ENCODE measurements around the gene ARFGAP3.

Gene ARFGAP3

DNA sequence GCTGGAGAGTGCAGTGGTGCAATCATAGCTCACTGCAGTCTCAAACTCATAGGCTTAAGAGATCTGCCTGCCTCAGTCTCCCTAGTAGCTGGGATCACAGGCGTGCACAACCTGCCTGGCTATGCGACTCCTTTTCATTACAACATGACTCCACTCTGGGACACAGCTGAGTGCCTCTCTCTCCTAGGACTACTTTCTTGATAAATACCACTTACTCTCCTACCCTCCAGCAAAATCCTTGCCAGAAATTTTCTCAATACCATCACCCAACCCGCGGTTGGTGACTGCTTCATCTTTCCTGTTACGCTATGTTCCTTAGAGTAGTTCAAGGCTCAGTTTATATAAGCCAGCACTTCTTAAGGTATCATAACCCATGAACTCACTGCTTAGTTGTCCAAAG lies 26.9 kb downstream of the ARFGAP3 start:
- no peak overlapping the region for H3K4me3 ChIP-seq (ENCODE audit: low read depth in 1 of 2, low read length in 2 of 2)
- H3K79me2 ChIP-seq (ENCODE audit: insufficient read depth, low read length) = no peaks in the 10 kb centered on the region
- ATAC-seq (ENCODE audit: insufficient read depth, low read depth) = no peak
- no peaks in the 10 kb centered on the region for H4K20me1 ChIP-seq (ENCODE audit: insufficient read depth, low read length)
- H3K27ac ChIP-seq (ENCODE audit: low read length) = no peak overlapping the region
- no peaks in the 10 kb centered on the region for H3K4me1 ChIP-seq (ENCODE audit: insufficient read depth, low read length)
- no peak for DNase-seq
- no peak overlapping the region for H3K9ac ChIP-seq (ENCODE audit: low read depth, low read length)
- H3K27me3 ChIP-seq (ENCODE audit: insufficient read depth, low read length, poor library complexity) = no peaks in the 10 kb centered on the region
- H2AFZ ChIP-seq (ENCODE audit: low read depth, low read length) = no peak overlapping the region
- no peak for TF ChIP-seq EZH2 (IDR thresholded peaks at IDR 0.05; ENCODE audit: borderline replicate concordance, low read depth, low read length, severe bottlenecking)
- H3K36me3 ChIP-seq (ENCODE audit: insufficient read depth, low read length) = peaks cover 84% of the 10 kb centered on the region
- H3K9me3 ChIP-seq (ENCODE audit: insufficient read depth, low read length, severe bottlenecking) = no peaks in the 10 kb centered on the region
- no peak overlapping the region for H3K4me2 ChIP-seq (ENCODE audit: insufficient read depth, low read length)

DNA sequence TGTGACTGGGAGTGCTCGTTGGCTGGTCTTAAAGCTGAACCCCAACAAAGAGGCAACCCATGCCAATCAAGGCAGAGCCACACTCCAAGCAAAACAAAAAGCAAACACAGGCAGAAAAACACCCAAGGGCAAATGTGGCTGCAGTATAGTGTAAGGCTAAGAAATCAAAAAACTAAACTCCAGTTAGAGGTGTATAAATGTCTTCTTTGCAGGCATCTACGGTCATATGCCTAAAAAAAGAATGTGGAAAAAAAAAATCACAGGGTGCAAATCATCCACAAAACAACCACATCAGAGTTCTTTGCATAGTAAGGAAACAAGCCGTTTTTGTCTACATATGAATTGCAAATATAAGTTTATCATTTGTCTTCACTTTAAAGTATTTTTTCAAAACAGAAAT lies 27.8 kb downstream of the ARFGAP3 start:
- no peak for DNase-seq
- Histone ChIP-seq H3K79me2 (ENCODE audit: insufficient read depth, low read length) (no peaks in the 10 kb centered on the region), H2AFZ (ENCODE audit: low read depth, low read length) (no peak overlapping the region), H3K9ac (ENCODE audit: low read depth, low read length) (no peak overlapping the region), H3K36me3 (ENCODE audit: insufficient read depth, low read length) (peaks cover 83% of the 10 kb centered on the region), H3K4me1 (ENCODE audit: insufficient read depth, low read length) (no peaks in the 10 kb centered on the region), H3K4me3 (ENCODE audit: low read depth in 1 of 2, low read length in 2 of 2) (no peak overlapping the region), H3K9me3 (ENCODE audit: insufficient read depth, low read length, severe bottlenecking) (no peaks in the 10 kb centered on the region), H4K20me1 (ENCODE audit: insufficient read depth, low read length) (no peaks in the 10 kb centered on the region), H3K27ac (ENCODE audit: low read length) (no peak overlapping the region), H3K4me2 (ENCODE audit: insufficient read depth, low read length) (no peak overlapping the region), H3K27me3 (ENCODE audit: insufficient read depth, low read length, poor library complexity) (no peaks in the 10 kb centered on the region)
- ATAC-seq (ENCODE audit: insufficient read depth, low read depth) = no peak
- no peak for TF ChIP-seq EZH2 (IDR thresholded peaks at IDR 0.05; ENCODE audit: borderline replicate concordance, low read depth, low read length, severe bottlenecking)
- TF ChIP-seq, protein P1, sequence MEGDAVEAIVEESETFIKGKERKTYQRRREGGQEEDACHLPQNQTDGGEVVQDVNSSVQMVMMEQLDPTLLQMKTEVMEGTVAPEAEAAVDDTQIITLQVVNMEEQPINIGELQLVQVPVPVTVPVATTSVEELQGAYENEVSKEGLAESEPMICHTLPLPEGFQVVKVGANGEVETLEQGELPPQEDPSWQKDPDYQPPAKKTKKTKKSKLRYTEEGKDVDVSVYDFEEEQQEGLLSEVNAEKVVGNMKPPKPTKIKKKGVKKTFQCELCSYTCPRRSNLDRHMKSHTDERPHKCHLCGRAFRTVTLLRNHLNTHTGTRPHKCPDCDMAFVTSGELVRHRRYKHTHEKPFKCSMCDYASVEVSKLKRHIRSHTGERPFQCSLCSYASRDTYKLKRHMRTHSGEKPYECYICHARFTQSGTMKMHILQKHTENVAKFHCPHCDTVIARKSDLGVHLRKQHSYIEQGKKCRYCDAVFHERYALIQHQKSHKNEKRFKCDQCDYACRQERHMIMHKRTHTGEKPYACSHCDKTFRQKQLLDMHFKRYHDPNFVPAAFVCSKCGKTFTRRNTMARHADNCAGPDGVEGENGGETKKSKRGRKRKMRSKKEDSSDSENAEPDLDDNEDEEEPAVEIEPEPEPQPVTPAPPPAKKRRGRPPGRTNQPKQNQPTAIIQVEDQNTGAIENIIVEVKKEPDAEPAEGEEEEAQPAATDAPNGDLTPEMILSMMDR (IDR thresholded peaks at IDR 0.05; ENCODE audit: borderline replicate concordance, extremely low read depth, low read length, poor library complexity, severe bottlenecking) = no peak

DNA sequence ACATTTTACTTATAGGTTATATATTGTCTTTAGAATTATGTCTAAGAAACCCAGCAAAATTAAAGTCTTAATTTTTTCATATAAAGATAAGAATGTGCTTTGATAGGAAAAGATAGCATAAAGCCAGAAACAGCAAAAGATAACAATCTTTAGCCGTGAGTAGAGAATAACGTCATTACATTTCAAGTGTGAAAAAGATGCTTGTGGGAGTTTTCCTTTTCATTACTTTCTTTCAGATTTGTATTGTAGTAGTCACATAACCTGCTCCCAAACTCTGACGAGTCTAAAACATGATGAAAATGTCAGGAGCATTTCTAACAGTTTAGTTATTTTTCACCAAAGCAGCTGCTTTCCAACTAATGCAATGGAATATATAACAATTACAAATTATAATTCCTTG lies 31.3 kb downstream of the ARFGAP3 start:
- TF ChIP-seq, protein P1 (IDR thresholded peaks at IDR 0.05; ENCODE audit: borderline replicate concordance, extremely low read depth, low read length, poor library complexity, severe bottlenecking) = no peak
- TF ChIP-seq EZH2 (IDR thresholded peaks at IDR 0.05; ENCODE audit: borderline replicate concordance, low read depth, low read length, severe bottlenecking) = no peak
- H3K36me3 ChIP-seq (ENCODE audit: insufficient read depth, low read length) = peaks cover 78% of the 10 kb centered on the region
- H3K9me3 ChIP-seq (ENCODE audit: insufficient read depth, low read length, severe bottlenecking) = no peaks in the 10 kb centered on the region
- no peak overlapping the region for H3K27ac ChIP-seq (ENCODE audit: low read length)
- H3K4me2 ChIP-seq (ENCODE audit: insufficient read depth, low read length) = no peak overlapping the region
- H2AFZ ChIP-seq (ENCODE audit: low read depth, low read length) = no peak overlapping the region
- DNase-seq = no peak
- no peak for ATAC-seq (ENCODE audit: insufficient read depth, low read depth)
- no peaks in the 10 kb centered on the region for H4K20me1 ChIP-seq (ENCODE audit: insufficient read depth, low read length)
- H3K4me1 ChIP-seq (ENCODE audit: insufficient read depth, low read length) = no peaks in the 10 kb centered on the region
- no peak overlapping the region for H3K4me3 ChIP-seq (ENCODE audit: low read depth in 1 of 2, low read length in 2 of 2)
- no peaks in the 10 kb centered on the region for H3K27me3 ChIP-seq (ENCODE audit: insufficient read depth, low read length, poor library complexity)
- no peaks in the 10 kb centered on the region for H3K79me2 ChIP-seq (ENCODE audit: insufficient read depth, low read length)
- no peak overlapping the region for H3K9ac ChIP-seq (ENCODE audit: low read depth, low read length)

DNA sequence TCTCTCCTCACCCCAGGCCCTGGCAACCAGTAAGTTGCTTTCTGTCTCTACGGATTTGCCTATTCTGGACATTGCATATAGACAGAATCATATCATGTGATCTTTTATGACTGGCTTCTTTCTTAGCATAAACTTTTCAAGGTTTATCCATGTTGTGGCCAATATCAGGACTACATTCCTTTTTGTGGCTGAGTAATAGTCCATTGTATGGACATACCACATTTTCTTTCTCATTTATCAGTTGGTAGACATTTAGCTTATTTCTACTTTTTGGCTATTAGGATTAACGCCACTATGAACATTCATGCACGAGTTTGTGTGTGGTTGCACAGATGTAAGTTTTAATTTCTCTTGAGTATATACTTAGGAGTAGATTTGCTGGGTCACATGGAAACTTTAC lies 35.7 kb downstream of the ARFGAP3 start:
- H2AFZ ChIP-seq (ENCODE audit: low read depth, low read length) = no peak overlapping the region
- H3K4me1 ChIP-seq (ENCODE audit: insufficient read depth, low read length) = no peaks in the 10 kb centered on the region
- H4K20me1 ChIP-seq (ENCODE audit: insufficient read depth, low read length) = no peaks in the 10 kb centered on the region; the same call in 1 of the 2 replicates
- H3K27ac ChIP-seq (ENCODE audit: low read length) = no peak overlapping the region
- TF ChIP-seq EZH2 (IDR thresholded peaks at IDR 0.05; ENCODE audit: borderline replicate concordance, low read depth, low read length, severe bottlenecking) = no peak
- TF ChIP-seq, protein P1 (IDR thresholded peaks at IDR 0.05; ENCODE audit: borderline replicate concordance, extremely low read depth, low read length, poor library complexity, severe bottlenecking) = no peak
- H3K79me2 ChIP-seq (ENCODE audit: insufficient read depth, low read length) = no peaks in the 10 kb centered on the region
- H3K27me3 ChIP-seq (ENCODE audit: insufficient read depth, low read length, poor library complexity) = no peaks in the 10 kb centered on the region
- no peak overlapping the region for H3K4me3 ChIP-seq (ENCODE audit: low read depth in 1 of 2, low read length in 2 of 2)
- no peaks in the 10 kb centered on the region for H3K9me3 ChIP-seq (ENCODE audit: insufficient read depth, low read length, severe bottlenecking)
- DNase-seq = no peak
- peaks cover 66% of the 10 kb centered on the region for H3K36me3 ChIP-seq (ENCODE audit: insufficient read depth, low read length)
- ATAC-seq (ENCODE audit: insufficient read depth, low read depth) = no peak
- no peak overlapping the region for H3K9ac ChIP-seq (ENCODE audit: low read depth, low read length)
- no peak overlapping the region for H3K4me2 ChIP-seq (ENCODE audit: insufficient read depth, low read length)
